Suprapubic skin (tissue), 4 donors: ENCODE measurements around the gene RHOJ. TPM values are rescaled to one million over a fixed set of nuclear protein-coding genes. Genes with fewer than 3 reads are reported as not detected.

Source experiments
- DNase-seq, 2 donors: peaks; one replicate each; pipeline ENCODE4 v3.0.0-alpha.2; 2019; ENCODE audit warnings: low spot score in 2 of 2
- H3K27ac ChIP-seq: fragments of 200-600 bp; sonication (generic); one replicate; pipeline ENCODE4 v1.5.1; 2019
- H3K27me3 ChIP-seq: fragments of 200-600 bp; sonication (generic); one replicate; pipeline ENCODE4 v1.5.1; 2019
- H3K36me3 ChIP-seq: fragments of 200-600 bp; sonication (generic); one replicate; pipeline ENCODE4 v1.5.1; 2019
- H3K4me1 ChIP-seq: fragments of 200-600 bp; sonication (generic); one replicate; pipeline ENCODE4 v1.5.1; 2019
- H3K4me3 ChIP-seq: fragments of 200-600 bp; sonication (generic); one replicate; pipeline ENCODE4 v1.5.1; 2019; ENCODE audit warnings: mild to moderate bottlenecking
- H3K9me3 ChIP-seq: fragments of 200-600 bp; sonication (generic); one replicate; pipeline ENCODE4 v1.5.1; 2019
- CTCF ChIP-seq, 2 donors: fragments of 200-600 bp in 1 of 2; fragments of 450-650 bp in 1 of 2; sonication (generic) in 1 of 2; IDR thresholded peaks; one replicate each; pipeline ENCODE4 v1.5.1; 2016 to 2019; ENCODE audit warnings: antibody characterized with exemption in 2 of 2, mild to moderate bottlenecking in 1 of 2, moderate library complexity in 1 of 2
- EP300 ChIP-seq: sonication (generic); formaldehyde crosslinking; IDR thresholded peaks from one replicate; pipeline ENCODE4 v1.6.1; 2017; ENCODE audit warnings: antibody characterized with exemption
- POLR2A ChIP-seq, 2 donors: fragments of 450-650 bp; IDR thresholded peaks; one replicate each; pipeline ENCODE4 v1.6.1; 2017; ENCODE audit warnings: antibody characterized with exemption in 2 of 2, mild to moderate bottlenecking in 2 of 2, moderate library complexity in 2 of 2
- POLR2AphosphoS5 ChIP-seq, 3 donors: sonication (generic); formaldehyde crosslinking; IDR thresholded peaks; one replicate each; pipeline ENCODE4 v1.6.1; 2017; ENCODE audit warnings: antibody characterized with exemption in 3 of 3
- WGBS: methylation state at CpG from one replicate; pipeline ENCODE4 v1.1.5; 2018; 5-methylcytosine and 5-hydroxymethylcytosine counted together
- total RNA-seq, 4 donors: library from RNA; depleted of rRNA; stranded (reverse); fragments of >200 nt; gene quantifications; one replicate each; pipeline ENCODE4 v1.1.0, GENCODE V29; 2016

RHOJ gene
- total RNA-seq, 4 donors from 2014 or later, result 1.2 to 4.4 (median 2.5) TPM

DNA sequence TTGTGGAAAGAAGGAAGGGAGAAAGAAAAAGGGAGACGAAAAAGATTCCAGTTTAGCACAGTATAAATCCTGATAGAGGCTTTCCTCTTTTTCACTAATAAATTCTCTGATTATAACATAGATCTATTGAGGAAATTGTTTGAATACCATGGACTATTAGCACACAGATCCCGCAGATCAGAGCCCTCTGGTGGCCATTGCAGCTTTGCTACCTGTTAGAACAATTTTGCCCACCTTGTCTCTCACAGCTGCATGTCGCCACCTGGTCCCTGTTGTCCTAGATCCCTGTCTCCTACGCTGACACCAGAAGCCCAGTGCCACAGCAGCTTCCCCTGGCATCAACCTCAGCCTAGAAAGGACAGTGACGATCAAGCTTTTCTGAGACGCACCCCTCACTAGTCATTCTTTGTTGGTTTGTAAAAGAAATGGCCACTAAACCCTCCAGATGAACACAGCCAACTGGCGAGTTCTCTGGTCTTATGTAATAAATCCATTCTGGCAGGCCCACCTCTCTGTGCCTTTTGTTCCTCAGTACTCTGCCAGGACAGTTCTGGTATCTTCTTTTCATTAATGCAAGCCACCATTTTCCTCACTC is 104.6 kb downstream of the RHOJ start:
- H3K9me3 ChIP-seq, result no peaks in the 10 kb centered on the region
- no peak overlapping the region for H3K27ac ChIP-seq
- TF ChIP-seq CTCF (IDR thresholded peaks at IDR 0.05) (peak in 1 of 2 donors; percentile 7), EP300 (no peak)
- no peaks in the 10 kb centered on the region for H3K27me3 ChIP-seq
- WGBS, result 56% methylated on average over 7 of the region's 7 CpGs
- H3K4me3 ChIP-seq, result no peak overlapping the region
- no peaks in the 10 kb centered on the region for H3K4me1 ChIP-seq
- no peaks in the 10 kb centered on the region for H3K36me3 ChIP-seq
- DNase-seq, result no peak

DNA sequence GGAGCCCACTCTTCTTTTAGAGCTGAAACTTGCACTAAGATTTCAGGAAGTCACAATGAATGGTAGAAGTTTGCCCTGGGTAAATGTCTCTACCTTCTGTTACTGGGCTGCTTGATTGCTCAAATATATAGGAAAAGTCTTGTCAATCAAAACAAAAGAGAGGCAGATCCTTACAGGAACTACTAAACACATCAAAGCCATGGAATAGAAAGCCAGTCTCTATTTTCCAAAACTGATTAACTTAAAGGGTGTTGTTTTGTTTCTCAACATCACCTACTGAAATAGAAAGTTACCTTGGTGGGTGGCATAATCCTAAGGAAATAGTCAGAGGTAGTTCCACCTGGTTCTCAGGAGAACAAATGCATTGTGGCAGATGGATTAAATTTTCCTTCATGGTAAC is 114.6 kb downstream of the RHOJ start, which contains the start of gene GPHB5:
Gene GPHB5 (minus strand): TSS at position 101 of the 400 bp plus-strand sequence. CDS start 1,086 bp downstream, outside the sequence.
- H3K27ac ChIP-seq, result no peak within 1 kb of the TSS
- DNase-seq, result no peak
- H3K9me3 ChIP-seq, result no peaks in the 10 kb centered on the region
- H3K4me3 ChIP-seq, result no peak within 1 kb of the TSS
- peaks cover 4% of the 10 kb centered on the region for H3K27me3 ChIP-seq
- no peaks in the 10 kb centered on the region for H3K36me3 ChIP-seq
- TF ChIP-seq POLR2A (IDR thresholded peaks at IDR 0.05) (no peak), EP300 (no peak), CTCF (IDR thresholded peaks at IDR 0.05) (no peak), POLR2AphosphoS5 (IDR thresholded peaks at IDR 0.05) (no peak)
- no peaks in the 10 kb centered on the region for H3K4me1 ChIP-seq

DNA sequence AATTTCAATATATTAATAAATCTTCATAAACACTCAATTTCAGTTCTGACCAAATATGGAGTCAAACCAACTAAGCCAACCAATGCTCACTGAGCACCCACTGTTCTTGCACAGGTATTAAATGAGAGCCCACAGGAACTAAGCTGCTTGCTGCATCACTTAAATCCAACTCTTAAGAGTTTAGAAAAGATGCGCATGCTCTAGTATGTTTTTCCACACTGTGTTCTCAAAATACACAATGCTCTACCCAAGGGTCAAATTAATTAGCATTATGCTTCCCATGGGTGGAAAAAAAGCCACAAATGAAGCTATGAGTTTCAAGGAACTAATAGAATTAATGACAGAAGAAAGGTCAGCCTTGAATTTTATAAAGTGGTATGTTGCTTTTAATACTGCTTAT is 118.2 kb downstream of the RHOJ start:
- DNase-seq, result no peak
- Histone ChIP-seq H3K4me1 (no peaks in the 10 kb centered on the region), H3K36me3 (no peaks in the 10 kb centered on the region), H3K9me3 (no peaks in the 10 kb centered on the region), H3K27ac (no peak overlapping the region), H3K4me3 (no peak overlapping the region), H3K27me3 (peaks cover 4% of the 10 kb centered on the region)
- TF ChIP-seq POLR2AphosphoS5 (IDR thresholded peaks at IDR 0.05) (no peak), POLR2A (IDR thresholded peaks at IDR 0.05) (no peak), EP300 (no peak), CTCF (IDR thresholded peaks at IDR 0.05) (no peak)
- 90% methylated on average over 1 of the region's 1 CpG for WGBS

DNA sequence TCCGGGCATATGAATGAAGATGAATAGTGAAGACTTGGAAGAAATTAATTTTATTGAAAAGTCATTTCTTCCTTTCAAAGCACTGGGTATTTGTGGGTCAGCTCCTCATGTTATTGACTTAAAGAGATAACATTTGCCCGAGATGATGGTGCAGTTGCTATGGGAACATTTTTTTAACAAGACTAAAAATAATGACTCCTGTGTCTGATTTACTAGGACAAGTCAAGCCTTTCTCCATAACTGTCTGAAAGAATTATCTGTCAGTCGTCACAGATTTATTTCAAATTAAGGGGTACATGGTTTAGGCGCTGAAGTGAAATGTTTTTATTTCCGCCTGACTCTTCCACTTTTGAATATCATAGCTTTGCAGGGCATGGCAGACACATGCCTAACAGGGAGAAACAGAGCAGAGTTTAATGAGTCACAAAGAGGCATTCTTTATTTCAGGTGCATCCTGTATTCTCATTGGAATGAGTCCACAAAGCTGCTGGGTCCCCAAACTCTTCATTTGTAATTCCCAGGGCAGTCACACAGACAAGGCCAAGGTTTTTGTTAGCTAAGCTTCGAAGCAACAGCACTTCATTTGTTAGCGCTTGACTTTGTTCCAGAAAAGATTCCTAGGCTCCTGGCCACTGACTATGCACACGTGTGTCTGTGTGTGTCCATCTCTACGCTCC is 118.8 kb downstream of the RHOJ start:
- 55% methylated on average over 9 of the region's 9 CpGs for WGBS
- H3K4me3 ChIP-seq, result no peak overlapping the region
- TF ChIP-seq POLR2A (IDR thresholded peaks at IDR 0.05), result no peak
- no peak for TF ChIP-seq EP300
- TF ChIP-seq POLR2AphosphoS5 (IDR thresholded peaks at IDR 0.05), result no peak
- TF ChIP-seq CTCF (IDR thresholded peaks at IDR 0.05), result no peak
- no peak overlapping the region for H3K27ac ChIP-seq
- no peak for DNase-seq
- H3K36me3 ChIP-seq, result no peaks in the 10 kb centered on the region
- peaks cover 4% of the 10 kb centered on the region for H3K27me3 ChIP-seq
- H3K4me1 ChIP-seq, result no peaks in the 10 kb centered on the region
- no peaks in the 10 kb centered on the region for H3K9me3 ChIP-seq

- WGBS, result 99% methylated on average over 5 of the region's 5 CpGs
- no peak for DNase-seq
- no peak for TF ChIP-seq POLR2AphosphoS5 (IDR thresholded peaks at IDR 0.05)
- TF ChIP-seq EP300, result no peak
- TF ChIP-seq POLR2A (IDR thresholded peaks at IDR 0.05), result no peak
- TF ChIP-seq CTCF (IDR thresholded peaks at IDR 0.05), result no peak
- H3K36me3 ChIP-seq, result no peaks in the 10 kb centered on the region
- no peaks in the 10 kb centered on the region for H3K4me1 ChIP-seq
- no peak overlapping the region for H3K27ac ChIP-seq
- H3K9me3 ChIP-seq, result no peaks in the 10 kb centered on the region
- H3K27me3 ChIP-seq, result no peaks in the 10 kb centered on the region
- H3K4me3 ChIP-seq, result no peak overlapping the region
These were observed 122.6 kb downstream of the RHOJ start for GRCh38 chr14:63326840-63327239.
